Neuronal stem cell (in vitro differentiated cells): Measurements from ENCODE around the gene HES5.
A peak's percentile ranks its signal among the peaks of the same experiment; 100 is the strongest.

Source experiments
- DNase-seq: peaks from one replicate; pipeline ENCODE4 v3.0.0-alpha.2; 2013; ENCODE audit warnings: low spot score
- H2AFZ ChIP-seq: one replicate; pipeline ENCODE4 v1.6.1; 2013; ENCODE audit warnings: mild to moderate bottlenecking, low read length, inconsistent platforms
- H2AK5ac ChIP-seq: 2 replicates; pipeline ENCODE4 v1.6.1; 2013; ENCODE audit warnings: low read depth, mild to moderate bottlenecking, inconsistent platforms, low read length, moderate library complexity, mixed read lengths
- H2BK120ac ChIP-seq: 2 replicates; pipeline ENCODE4 v1.6.1; 2013; ENCODE audit warnings: low read depth, mild to moderate bottlenecking, inconsistent platforms, low read length, moderate library complexity, mixed read lengths
- H2BK12ac ChIP-seq: one replicate; pipeline ENCODE4 v1.6.1; 2013; ENCODE audit warnings: low read length, inconsistent platforms
- H2BK15ac ChIP-seq: 2 replicates; pipeline ENCODE4 v1.6.1; 2013; ENCODE audit warnings: mild to moderate bottlenecking, low read length, inconsistent platforms, mixed read lengths
- H2BK5ac ChIP-seq: one replicate; pipeline ENCODE4 v1.6.1; 2013; ENCODE audit warnings: inconsistent platforms, mild to moderate bottlenecking, low read length, moderate library complexity
- H3K14ac ChIP-seq: one replicate; pipeline ENCODE4 v1.6.1; 2013; ENCODE audit warnings: low read length, inconsistent platforms
- H3K18ac ChIP-seq: 2 replicates; pipeline ENCODE4 v1.6.1; 2013; ENCODE audit warnings: low read length, inconsistent platforms
- H3K23ac ChIP-seq: 2 replicates; pipeline ENCODE4 v1.6.1; 2013; ENCODE audit warnings: low read depth, mild to moderate bottlenecking, mixed read lengths, low read length, inconsistent platforms; ENCODE audit not compliant: poor library complexity
- H3K27ac ChIP-seq: replicated peaks from 3 replicates; pipeline ENCODE4 v1.5.1; 2013; ENCODE audit warnings: low read length, inconsistent platforms
- H3K27me3 ChIP-seq, 3 experiments: 2 replicates each; pipeline ENCODE4 v1.6.1; 2013; ENCODE audit warnings: low read length in 3 of 3, mild to moderate bottlenecking in 2 of 3, inconsistent platforms in 1 of 3, low read depth in 1 of 3, mixed read lengths in 1 of 3, moderate library complexity in 1 of 3; ENCODE audit not compliant: control insufficient read depth in 3 of 3, insufficient read depth in 3 of 3
- H3K36me3 ChIP-seq, 2 donors: replicated peaks in 1 of 2; 2 replicates each; pipeline ENCODE4 v1.6.1; 2013; ENCODE audit warnings: low read length in 2 of 2; ENCODE audit not compliant: control insufficient read depth in 2 of 2, insufficient read depth in 2 of 2
- H3K4ac ChIP-seq: 2 replicates; pipeline ENCODE4 v1.6.1; 2013; ENCODE audit warnings: inconsistent platforms, mild to moderate bottlenecking, low read length, moderate library complexity
- H3K4me1 ChIP-seq, 2 donors: 1 replicate in 1 of 2; 2 replicates in 1 of 2; pipeline ENCODE4 v1.6.1; 2013; ENCODE audit warnings: low read length in 2 of 2, low read depth in 1 of 2; ENCODE audit not compliant: control insufficient read depth in 2 of 2, insufficient read depth in 1 of 2
- H3K4me2 ChIP-seq: one replicate; pipeline ENCODE4 v1.6.1; 2013; ENCODE audit warnings: mild to moderate bottlenecking, low read length, inconsistent platforms; ENCODE audit not compliant: insufficient read depth, poor library complexity, severe bottlenecking
- H3K4me3 ChIP-seq, 2 donors: 2 replicates each; pipeline ENCODE4 v1.5.1; 2013; ENCODE audit warnings: low read length in 2 of 2, mild to moderate bottlenecking in 2 of 2, inconsistent platforms in 1 of 2, moderate library complexity in 1 of 2
- H3K79me1 ChIP-seq: one replicate; pipeline ENCODE4 v1.6.1; 2013; ENCODE audit warnings: low read depth, mild to moderate bottlenecking, inconsistent platforms, low read length, moderate library complexity
- H3K9ac ChIP-seq: one replicate; pipeline ENCODE4 v1.6.1; 2013; ENCODE audit warnings: mild to moderate bottlenecking, low read depth, low read length, inconsistent platforms; ENCODE audit not compliant: poor library complexity
- H3K9me3 ChIP-seq, 2 donors: replicated peaks in 1 of 2; 2 replicates each; pipeline versions ENCODE3 to v1.6.1; 2013; ENCODE audit warnings: low read length in 2 of 2, mild to moderate bottlenecking in 2 of 2, inconsistent platforms in 1 of 2, low read depth in 1 of 2, mixed read lengths in 1 of 2, moderate library complexity in 1 of 2; ENCODE audit not compliant: control insufficient read depth in 2 of 2, insufficient read depth in 1 of 2
- H4K8ac ChIP-seq: one replicate; pipeline ENCODE4 v1.6.1; 2013; ENCODE audit warnings: low read depth, mild to moderate bottlenecking, inconsistent platforms, low read length, moderate library complexity
- H4K91ac ChIP-seq: one replicate; pipeline ENCODE4 v1.6.1; 2013; ENCODE audit warnings: low read length, low read depth, mild to moderate bottlenecking, inconsistent platforms; ENCODE audit not compliant: poor library complexity
- WGBS, 2 donors: extraction: QIAGEN DNeasy Blood & Tissue Kit; methylation state at CpG; one replicate each; pipeline ENCODE4 v1.1.7; 2013; ENCODE audit warnings: missing lambda C conversion rate in 2 of 2, mixed read lengths in 1 of 2; ENCODE audit not compliant: insufficient read length in 2 of 2, insufficient replicate concordance in 1 of 2; ENCODE audit errors: extremely low coverage in 2 of 2; 5-methylcytosine and 5-hydroxymethylcytosine counted together

The HES5 gene

GRCh38 chr1:2547210-2548067 is 17.4 kb upstream of the HES5 start:
- Histone ChIP-seq H3K9ac (peak overlapping the region; percentile 98), H2BK15ac (no peak overlapping the region), H3K4ac (peak overlapping the region; percentile 76), H4K91ac (no peak overlapping the region), H3K9me3 (no peaks in the 10 kb centered on the region), H4K8ac (no peak overlapping the region), H2AK5ac (peak overlapping the region; percentile 100), H3K4me1 (peaks cover 46 to 64% of the 10 kb centered on the region in 2 donors), H3K27ac (peak overlapping the region; percentile 90), H2AFZ (peak overlapping the region; percentile 77), H3K4me3 (peak overlapping the region; percentile 39 to 91), H2BK5ac (peak overlapping the region; percentile 100), H3K79me1 (peaks cover 13% of the 10 kb centered on the region), H2BK120ac (peak overlapping the region; percentile 94), H3K4me2 (peak overlapping the region; percentile 94), H3K27me3 (peaks cover 0 to 4% (median 0%) of the 10 kb centered on the region in 3 experiments), H3K23ac (peak overlapping the region; percentile 97), H3K14ac (peak overlapping the region; percentile 85), H3K18ac (peak overlapping the region; percentile 99), H3K36me3 (no peaks in the 10 kb centered on the region), H2BK12ac (peak overlapping the region; percentile 58)
- WGBS, 2 donors = no CpG with 5 or more reads among the region's 27 CpGs
- DNase-seq = no peak

GRCh38 chr1:2546515-2547209 is 16.6 kb upstream of the HES5 start:
- Histone ChIP-seq H3K4me3 (peak overlapping the region; percentile 39 to 91), H2BK15ac (peak overlapping the region; percentile 100), H3K27me3 (peaks cover 0 to 4% (median 0%) of the 10 kb centered on the region in 3 experiments), H2BK12ac (peak overlapping the region; percentile 98), H3K4me2 (peak overlapping the region; percentile 94), H3K4ac (peak overlapping the region; percentile 95), H3K14ac (peak overlapping the region; percentile 97), H3K18ac (peak overlapping the region; percentile 99), H3K79me1 (peaks cover 19% of the 10 kb centered on the region), H3K36me3 (no peaks in the 10 kb centered on the region), H3K27ac (peak overlapping the region; percentile 90), H3K9ac (peak overlapping the region; percentile 98), H3K4me1 (peaks cover 53 to 65% of the 10 kb centered on the region in 2 donors), H3K9me3 (no peaks in the 10 kb centered on the region), H2BK120ac (peak overlapping the region; percentile 98), H2AFZ (peak overlapping the region; percentile 77), H4K91ac (peak overlapping the region; percentile 53), H4K8ac (peak overlapping the region; percentile 43), H3K23ac (peak overlapping the region; percentile 97), H2BK5ac (peak overlapping the region; percentile 100), H2AK5ac (peak overlapping the region; percentile 100)
- WGBS, 2 donors = no CpG with 5 or more reads among the region's 52 CpGs
- DNase-seq = peak; percentile 70

GRCh38 chr1:2545754-2546514 is 15.9 kb upstream of the HES5 start:
- H3K23ac ChIP-seq = peak overlapping the region; percentile 97
- H2AFZ ChIP-seq = peak overlapping the region; percentile 77
- peak overlapping the region; percentile 100 for H2BK5ac ChIP-seq
- peak overlapping the region; percentile 100 for H3K18ac ChIP-seq
- H3K9ac ChIP-seq = peak overlapping the region; percentile 98
- H3K4me1 ChIP-seq = peaks cover 57 to 67% of the 10 kb centered on the region in 2 donors
- WGBS, 2 donors = no CpG with 5 or more reads among the region's 43 CpGs
- H3K27me3 ChIP-seq = peaks cover 0 to 4% (median 0%) of the 10 kb centered on the region in 3 experiments
- H2BK120ac ChIP-seq = peak overlapping the region; percentile 100
- peak overlapping the region; percentile 98 for H2BK12ac ChIP-seq
- no peaks in the 10 kb centered on the region for H3K9me3 ChIP-seq
- peak overlapping the region; percentile 99 for H3K27ac ChIP-seq
- H4K8ac ChIP-seq = peak overlapping the region; percentile 43
- peak overlapping the region; percentile 39 to 91 for H3K4me3 ChIP-seq
- peak overlapping the region; percentile 100 for H2BK15ac ChIP-seq
- H3K79me1 ChIP-seq = peaks cover 21% of the 10 kb centered on the region
- H3K4ac ChIP-seq = peak overlapping the region; percentile 98
- peak overlapping the region; percentile 86 for H3K4me2 ChIP-seq
- H2AK5ac ChIP-seq = peak overlapping the region; percentile 100
- peak overlapping the region; percentile 97 for H4K91ac ChIP-seq
- H3K36me3 ChIP-seq = no peaks in the 10 kb centered on the region
- DNase-seq = peak; percentile 91
- H3K14ac ChIP-seq = peak overlapping the region; percentile 97
